ENCODE measurements around the gene GABARAP. TPM values are rescaled to one million over a fixed set of nuclear protein-coding genes. Genes with fewer than 3 reads are reported as not detected.
A peak's percentile ranks its signal among the peaks of the same experiment; 100 is the strongest.

GABARAP gene
- total and polyA plus RNA-seq, 2 of the 13 experiments (the other 11 are each of a cell fraction or from before 2014, with no cell fraction given): 161 to 310 TPM

GRCh38 chr17:7214300-7215135 lies 27.7 kb downstream of the GABARAP start (continued):
- no peak for TF ChIP-seq ZNF407 (CRISPR knock-in tag; IDR thresholded peaks at IDR 0.05; ENCODE audit: not compliant biosample characterization)
- TF ChIP-seq SMAD3 (CRISPR knock-in tag; IDR thresholded peaks at IDR 0.05): no peak; the same call in 1 of the 2 replicates
- TF ChIP-seq ZNF343 (CRISPR knock-in tag; IDR thresholded peaks at IDR 0.05): 0 out of 2 replicates have a peak, but pooled peaks have one; percentile 46
- peak; percentile 98; the same call in 1 of the 2 replicates for TF ChIP-seq HCFC1 (IDR thresholded peaks at IDR 0.05; ENCODE audit: low read depth, low read length)
- TF ChIP-seq JDP2 (CRISPR knock-in tag; IDR thresholded peaks at IDR 0.05; ENCODE audit: borderline replicate concordance): no peak
- TF ChIP-seq EZH2 (conservative IDR thresholded peaks at IDR 0.05; ENCODE audit: low read depth, low read length): no peak
- no peak for TF ChIP-seq TAF1 (CRISPR knock-in tag; IDR thresholded peaks at IDR 0.05)
- TF ChIP-seq ZNF788 (CRISPR knock-in tag; IDR thresholded peaks at IDR 0.05; ENCODE audit: borderline replicate concordance): peak; percentile 54; the same call in 1 of the 2 replicates
- TF ChIP-seq REPIN1 (CRISPR knock-in tag; IDR thresholded peaks at IDR 0.05; ENCODE audit: borderline replicate concordance, low read depth): no peak
- TF ChIP-seq ZNF160 (CRISPR knock-in tag; IDR thresholded peaks at IDR 0.05): no peak
- no peak for TF ChIP-seq ZNF615 (CRISPR knock-in tag; IDR thresholded peaks at IDR 0.05; ENCODE audit: borderline replicate concordance)
- peak; percentile 48; the same call in 1 of the 2 replicates for TF ChIP-seq POGK (CRISPR knock-in tag; conservative IDR thresholded peaks at IDR 0.05)
- peak; percentile 98 for TF ChIP-seq ZNF652 (CRISPR knock-in tag; IDR thresholded peaks at IDR 0.05; ENCODE audit: borderline replicate concordance, low read depth)
- TF ChIP-seq KAT7 (CRISPR knock-in tag; IDR thresholded peaks at IDR 0.05; ENCODE audit: borderline replicate concordance): no peak
- TF ChIP-seq TCF7 (IDR thresholded peaks at IDR 0.05; ENCODE audit: low read depth): no peak
- peak; percentile 49; the same call in 1 of the 2 replicates for TF ChIP-seq PATZ1 (CRISPR knock-in tag; IDR thresholded peaks at IDR 0.05)
- TF ChIP-seq ELF4 (CRISPR knock-in tag; IDR thresholded peaks at IDR 0.05; ENCODE audit: borderline replicate concordance): no peak
